ENCODE data around the gene TFR2. TPM values are rescaled to one million over a fixed set of nuclear protein-coding genes. Genes with fewer than 3 reads are reported as not detected.

Gene TFR2
- total RNA-seq, 2 donors from 2014 or later: 0.19 TPM; not detected in 1

- Histone ChIP-seq H3K27me3 (no peaks in the 10 kb centered on the region), H3K27ac (no peak within 1 kb of the TSS), H3K4me3 (no peak within 1 kb of the TSS), H3K4me1 (peaks cover 0 to 17% of the 10 kb centered on the region in 2 donors), H3K9me3 (no peaks in the 10 kb centered on the region), H3K36me3 (peaks cover 49% of the 10 kb centered on the region)
- no peak for DNase-seq (ENCODE audit: low spot score)
- no peak for TF ChIP-seq CTCF (IDR thresholded peaks at IDR 0.05)
Observed at GRCh38 chr7:100573691-100574361, 67.5 kb downstream of the TFR2 start, which contains the start of gene SAP25. Gene SAP25 (minus strand): TSS chr7:100573900. CDS start chr7:100573742, 158 bp downstream.

- H3K36me3 ChIP-seq: peaks cover 42% of the 10 kb centered on the region
- no peak for DNase-seq (ENCODE audit: low spot score)
- H3K27me3 ChIP-seq: no peaks in the 10 kb centered on the region
Observed at GRCh38 chr7:100572949-100573675, 68.2 kb downstream of the TFR2 start.

GRCh38 chr7:100572281-100572948 is 68.9 kb downstream of the TFR2 start:
- Histone ChIP-seq H3K36me3 (peaks cover 35% of the 10 kb centered on the region), H3K27me3 (no peaks in the 10 kb centered on the region)
- DNase-seq (ENCODE audit: low spot score): no peak

More at GRCh38 chr7:100572949-100573675, 68.2 kb downstream of the TFR2 start:
- Histone ChIP-seq H3K4me3 (no peak overlapping the region), H3K4me1 (peaks cover 0 to 17% of the 10 kb centered on the region in 2 donors), H3K27ac (no peak overlapping the region), H3K9me3 (no peaks in the 10 kb centered on the region)
- TF ChIP-seq CTCF (IDR thresholded peaks at IDR 0.05): no peak

GRCh38 chr7:100571829-100572116 is 69.6 kb downstream of the TFR2 start:
- H3K4me3 ChIP-seq: no peak overlapping the region
- H3K27me3 ChIP-seq: no peaks in the 10 kb centered on the region
- H3K9me3 ChIP-seq: no peaks in the 10 kb centered on the region
- no peak for DNase-seq (ENCODE audit: low spot score)
- TF ChIP-seq CTCF (IDR thresholded peaks at IDR 0.05): no peak
- peaks cover 0 to 17% of the 10 kb centered on the region in 2 donors for H3K4me1 ChIP-seq
- peaks cover 28% of the 10 kb centered on the region for H3K36me3 ChIP-seq
- no peak overlapping the region for H3K27ac ChIP-seq

More at GRCh38 chr7:100572281-100572948, 68.9 kb downstream of the TFR2 start:
- no peaks in the 10 kb centered on the region for H3K9me3 ChIP-seq
- H3K4me1 ChIP-seq: peaks cover 0 to 17% of the 10 kb centered on the region in 2 donors
- TF ChIP-seq CTCF (IDR thresholded peaks at IDR 0.05): no peak
- no peak overlapping the region for H3K27ac ChIP-seq
- H3K4me3 ChIP-seq: no peak overlapping the region

GRCh38 chr7:100570954-100571828 is 70.2 kb downstream of the TFR2 start:
- no peak for DNase-seq (ENCODE audit: low spot score)
- H3K27me3 ChIP-seq: no peaks in the 10 kb centered on the region

More at GRCh38 chr7:100570954-100571828, 70.2 kb downstream of the TFR2 start:
- no peak for TF ChIP-seq CTCF (IDR thresholded peaks at IDR 0.05)
- H3K4me1 ChIP-seq: peaks cover 0 to 17% of the 10 kb centered on the region in 2 donors
- no peaks in the 10 kb centered on the region for H3K9me3 ChIP-seq
- no peak overlapping the region for H3K27ac ChIP-seq
- H3K36me3 ChIP-seq: peaks cover 22% of the 10 kb centered on the region
- H3K4me3 ChIP-seq: no peak overlapping the region
